Activated T-helper 1 cell treated with Interleukin-2 at 50 U/mL for 16 hours (primary cell): ENCODE results near the gene TTC14.

Experiments
- DNase-seq: peaks from one replicate; pipeline ENCODE4 v3.0.0-alpha.2; 2020; ENCODE audit warnings: low read depth

The TTC14 gene

DNA sequence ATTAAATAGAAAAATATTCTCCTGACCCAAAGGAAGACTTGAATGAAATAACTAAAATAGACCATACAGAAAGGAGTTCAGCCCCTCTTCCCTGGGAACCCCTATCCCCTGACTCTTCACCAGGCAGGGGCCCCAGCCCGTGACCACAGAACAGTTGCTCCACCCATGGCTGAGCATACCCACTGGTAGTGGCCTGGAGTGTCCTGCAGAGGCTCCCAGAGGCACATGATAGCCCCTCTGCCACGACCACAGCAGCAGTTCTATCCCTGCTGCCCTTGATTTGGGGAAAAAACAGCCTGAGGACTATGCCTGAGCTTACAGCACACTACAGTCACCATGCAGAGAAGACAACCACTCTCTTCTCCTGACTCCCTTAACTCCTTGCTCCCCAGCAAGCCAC is 31.8 kb downstream of the TTC14 start:
- no peak for DNase-seq

DNA sequence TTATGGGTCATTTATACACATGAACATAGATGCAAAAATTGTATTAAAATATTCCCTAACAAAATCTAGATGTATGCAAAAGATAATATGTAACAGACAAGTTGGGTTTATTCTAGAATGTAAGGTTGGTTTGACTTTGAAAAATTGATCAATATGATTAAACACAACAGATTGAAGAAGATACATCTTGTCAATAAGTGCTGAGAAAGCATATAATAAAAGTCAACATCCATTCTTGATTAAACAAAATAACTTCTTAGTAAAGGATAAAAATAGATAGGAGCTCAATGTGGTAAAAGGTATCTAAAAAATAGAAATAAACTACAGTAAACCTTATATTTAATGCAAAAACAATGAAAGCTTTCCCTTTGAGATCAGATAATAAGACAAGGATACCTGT is 39.0 kb downstream of the TTC14 start:
- no peak for DNase-seq

DNA sequence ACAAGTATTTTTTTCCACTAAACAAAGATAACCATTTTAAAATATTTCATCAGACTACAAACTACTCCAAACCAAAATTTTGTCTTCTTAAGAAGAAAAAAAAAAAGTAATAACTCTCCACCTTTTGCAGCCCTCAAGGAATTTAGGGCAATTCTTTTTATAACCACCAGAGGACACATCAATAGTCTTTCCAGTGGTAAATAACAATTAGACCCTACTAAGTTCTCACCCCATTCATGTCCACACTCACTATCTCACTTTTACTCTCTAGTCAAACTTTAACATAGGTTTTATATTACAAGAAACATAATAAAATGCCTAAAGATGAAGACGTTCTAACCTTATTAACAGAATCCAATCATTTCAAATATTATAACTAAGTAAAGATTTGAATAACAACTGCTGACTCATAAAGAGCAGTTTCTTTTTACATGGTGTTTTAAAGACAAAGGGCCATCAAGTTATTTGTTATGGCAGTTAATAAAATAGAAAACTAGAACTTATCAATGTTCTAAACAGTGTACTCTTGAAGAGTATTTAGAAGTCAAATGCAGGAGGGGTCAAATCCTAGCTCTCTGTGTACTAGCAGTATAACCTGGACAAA is 44.3 kb downstream of the TTC14 start:
- DNase-seq = no peak

DNA sequence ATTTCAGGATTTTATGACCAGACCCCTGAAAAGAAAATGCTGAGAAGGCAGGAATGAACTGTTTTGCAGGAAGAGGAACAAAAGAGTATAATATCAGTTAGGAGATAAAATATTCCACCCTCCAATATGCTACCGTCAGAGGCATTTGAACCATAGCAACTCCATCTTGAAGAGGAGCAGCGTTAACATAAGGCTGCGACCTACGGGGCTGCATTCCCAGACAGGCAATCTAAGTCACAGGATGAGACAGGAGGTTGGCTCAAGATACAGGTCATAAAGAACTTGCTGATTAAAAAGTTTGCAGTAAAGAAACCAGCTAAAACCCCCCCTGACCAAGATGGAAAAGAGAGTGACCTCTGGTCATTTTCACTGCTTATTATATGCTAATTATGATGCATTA is 54.4 kb downstream of the TTC14 start:
- no peak for DNase-seq

DNA sequence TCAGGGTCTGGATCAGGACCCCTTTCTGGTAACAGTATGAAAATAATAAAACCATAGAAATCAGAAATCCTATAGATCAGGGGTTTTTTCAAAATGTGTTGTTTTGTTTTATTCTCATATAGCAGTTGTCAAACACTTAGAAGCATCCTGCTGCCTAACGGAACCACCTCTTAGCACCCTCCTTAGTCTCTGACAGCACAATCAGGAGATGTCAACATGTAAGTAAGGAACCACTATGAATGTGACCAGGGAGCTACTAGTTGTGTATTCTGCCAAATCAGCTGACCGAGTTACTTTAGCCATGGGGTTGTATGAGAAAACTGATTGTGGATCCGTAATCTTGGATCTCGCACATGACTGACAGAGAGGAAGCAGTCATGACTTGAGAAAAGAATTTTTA is 55.1 kb downstream of the TTC14 start:
- DNase-seq = no peak
